ENCODE measurements around the gene KIZ.

KIZ gene

DNA sequence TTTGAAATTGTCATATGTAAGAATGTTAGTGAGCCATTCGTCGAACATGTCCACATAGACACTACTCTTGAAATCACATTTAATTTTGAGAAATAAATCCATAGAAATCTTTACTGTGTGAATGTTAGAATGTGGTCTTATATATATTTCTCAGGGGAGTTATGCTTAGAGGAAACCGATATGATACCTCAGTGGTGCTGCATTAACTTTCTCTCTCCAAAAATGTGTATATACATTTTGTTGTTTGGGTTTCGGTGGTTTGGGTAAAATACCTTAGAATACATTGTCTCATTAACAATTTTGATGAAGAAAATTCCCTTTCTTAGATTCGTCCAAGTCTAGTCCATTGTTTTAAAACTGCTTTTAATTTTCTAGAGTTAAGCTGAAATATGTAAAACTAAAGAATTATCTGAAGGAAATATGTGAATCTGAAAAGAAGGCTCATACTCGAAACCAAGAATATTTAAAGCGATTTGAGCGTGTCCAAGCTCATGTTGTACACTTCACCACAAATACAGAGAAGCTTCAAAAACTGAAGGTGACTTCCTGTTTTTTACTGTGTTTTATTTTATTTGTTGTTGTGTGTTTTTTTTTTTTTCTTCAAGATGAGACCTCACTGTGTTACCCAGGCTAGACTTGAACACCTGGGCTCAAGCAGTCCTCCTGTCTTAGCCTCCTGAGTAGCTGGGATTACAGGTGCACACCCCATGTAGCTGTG is 10.3 kb downstream of the KIZ start:
- H3K27me3 ChIP-seq (ENCODE audit: control insufficient read depth in 2 of 2, insufficient read depth in 2 of 2, low read length in 2 of 2), result no peaks in the 10 kb centered on the region

GRCh38 chr20:21137078-21137477 is 11.2 kb downstream of the KIZ start:
- no peak overlapping the region for H3K4me3 ChIP-seq (ENCODE audit: low read length in 2 of 2)
- H3K36me3 ChIP-seq (ENCODE audit: control insufficient read depth in 2 of 2, insufficient read depth in 2 of 2, low read length in 2 of 2), result peaks cover 3 to 11% of the 10 kb centered on the region in 2 donors
- no peaks in the 10 kb centered on the region for H3K27me3 ChIP-seq (ENCODE audit: control insufficient read depth in 2 of 2, insufficient read depth in 2 of 2, low read length in 2 of 2)
- no peaks in the 10 kb centered on the region for H3K4me1 ChIP-seq (ENCODE audit: control insufficient read depth in 2 of 2, insufficient read depth in 2 of 2, low read length in 2 of 2)
- no peaks in the 10 kb centered on the region for H3K9me3 ChIP-seq (ENCODE audit: control insufficient read depth in 2 of 2, low read length in 2 of 2)
- H3K9ac ChIP-seq (ENCODE audit: low read depth in 1 of 2, low read length in 2 of 2), result no peak overlapping the region
- no peak overlapping the region for H3K27ac ChIP-seq (ENCODE audit: low read depth in 2 of 2, low read length in 2 of 2)

More for the DNA sequence above, 10.3 kb downstream of the KIZ start:
- peaks cover 3 to 11% of the 10 kb centered on the region in 2 donors for H3K36me3 ChIP-seq (ENCODE audit: control insufficient read depth in 2 of 2, insufficient read depth in 2 of 2, low read length in 2 of 2)
- H3K4me1 ChIP-seq (ENCODE audit: control insufficient read depth in 2 of 2, insufficient read depth in 2 of 2, low read length in 2 of 2), result no peaks in the 10 kb centered on the region
- no peak overlapping the region for H3K27ac ChIP-seq (ENCODE audit: low read depth in 2 of 2, low read length in 2 of 2)
- H3K9ac ChIP-seq (ENCODE audit: low read depth in 1 of 2, low read length in 2 of 2), result no peak overlapping the region
- H3K9me3 ChIP-seq (ENCODE audit: control insufficient read depth in 2 of 2, low read length in 2 of 2), result no peaks in the 10 kb centered on the region
- H3K4me3 ChIP-seq (ENCODE audit: low read length in 2 of 2), result no peak overlapping the region

DNA sequence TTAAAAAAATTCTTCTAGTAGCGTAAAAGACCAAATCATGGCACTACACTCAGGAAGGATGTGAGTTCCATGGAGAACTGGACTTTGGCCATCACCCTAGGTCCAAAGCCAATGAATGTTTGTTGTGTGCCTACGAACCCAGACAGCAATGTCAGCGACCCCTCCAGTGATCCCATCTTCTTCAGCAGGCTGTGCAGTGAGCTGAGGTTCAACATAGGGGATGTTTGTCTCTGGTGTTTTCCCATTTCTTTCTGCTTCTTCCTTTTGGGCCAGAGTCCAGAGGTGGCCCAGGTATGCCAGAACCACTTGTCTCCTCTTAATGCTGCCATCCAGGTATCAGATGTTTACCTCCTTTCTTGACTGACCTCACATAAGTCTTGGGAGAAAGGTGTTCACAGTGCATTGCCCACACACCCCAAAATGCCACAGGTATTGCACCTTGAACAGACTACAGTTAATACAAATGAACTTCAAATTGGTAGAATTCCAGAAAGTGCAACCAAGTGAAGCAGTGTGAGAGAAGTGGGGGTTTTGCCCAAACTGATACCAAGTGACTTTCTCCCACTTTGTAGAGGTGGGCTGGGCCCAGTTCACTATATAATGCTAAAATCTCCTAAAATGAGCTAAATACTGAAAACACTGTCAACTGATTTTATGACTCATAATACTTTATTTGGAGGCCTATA is 14.1 kb downstream of the KIZ start:
- Histone ChIP-seq H3K4me1 (ENCODE audit: control insufficient read depth in 2 of 2, insufficient read depth in 2 of 2, low read length in 2 of 2) (no peaks in the 10 kb centered on the region), H3K36me3 (ENCODE audit: control insufficient read depth in 2 of 2, insufficient read depth in 2 of 2, low read length in 2 of 2) (peaks cover 3 to 11% of the 10 kb centered on the region in 2 donors), H3K27ac (ENCODE audit: low read depth in 2 of 2, low read length in 2 of 2) (no peak overlapping the region), H3K4me3 (ENCODE audit: low read length in 2 of 2) (no peak overlapping the region), H3K9ac (ENCODE audit: low read depth in 1 of 2, low read length in 2 of 2) (no peak overlapping the region), H3K9me3 (ENCODE audit: control insufficient read depth in 2 of 2, low read length in 2 of 2) (no peaks in the 10 kb centered on the region), H3K27me3 (ENCODE audit: control insufficient read depth in 2 of 2, insufficient read depth in 2 of 2, low read length in 2 of 2) (no peaks in the 10 kb centered on the region)

DNA sequence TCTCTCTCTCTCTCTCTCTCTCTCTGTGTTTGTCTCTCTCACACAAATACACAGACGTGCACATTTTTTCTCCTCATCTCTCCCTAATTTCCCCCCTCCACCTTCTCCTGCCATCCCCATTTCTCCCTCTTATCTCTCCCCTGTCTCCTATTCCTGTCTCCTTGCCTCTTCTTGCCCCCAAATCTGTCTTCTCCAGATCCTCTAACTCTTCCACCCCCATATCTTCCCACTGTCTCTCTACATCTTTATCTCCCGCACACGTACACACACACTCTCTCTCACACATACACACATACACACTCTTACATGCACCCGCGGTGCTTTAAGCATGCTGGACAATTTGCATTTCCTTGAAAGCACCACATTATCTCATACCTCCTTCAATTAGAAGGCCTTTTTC is 15.9 kb downstream of the KIZ start:
- H3K27ac ChIP-seq (ENCODE audit: low read depth in 2 of 2, low read length in 2 of 2), result no peak overlapping the region
- no peaks in the 10 kb centered on the region for H3K9me3 ChIP-seq (ENCODE audit: control insufficient read depth in 2 of 2, low read length in 2 of 2)
- H3K36me3 ChIP-seq (ENCODE audit: control insufficient read depth in 2 of 2, insufficient read depth in 2 of 2, low read length in 2 of 2), result peaks cover 3 to 8% of the 10 kb centered on the region in 2 donors
- no peak overlapping the region for H3K9ac ChIP-seq (ENCODE audit: low read depth in 1 of 2, low read length in 2 of 2)
- no peaks in the 10 kb centered on the region for H3K27me3 ChIP-seq (ENCODE audit: control insufficient read depth in 2 of 2, insufficient read depth in 2 of 2, low read length in 2 of 2)
- H3K4me1 ChIP-seq (ENCODE audit: control insufficient read depth in 2 of 2, insufficient read depth in 2 of 2, low read length in 2 of 2), result no peaks in the 10 kb centered on the region
- no peak overlapping the region for H3K4me3 ChIP-seq (ENCODE audit: low read length in 2 of 2)

GRCh38 chr20:21143194-21143890 is 17.5 kb downstream of the KIZ start:
- peaks cover 2 to 3% of the 10 kb centered on the region in 2 donors for H3K36me3 ChIP-seq (ENCODE audit: control insufficient read depth in 2 of 2, insufficient read depth in 2 of 2, low read length in 2 of 2)
- H3K27ac ChIP-seq (ENCODE audit: low read depth in 2 of 2, low read length in 2 of 2), result no peak overlapping the region
- H3K4me1 ChIP-seq (ENCODE audit: control insufficient read depth in 2 of 2, insufficient read depth in 2 of 2, low read length in 2 of 2), result no peaks in the 10 kb centered on the region
- no peaks in the 10 kb centered on the region for H3K9me3 ChIP-seq (ENCODE audit: control insufficient read depth in 2 of 2, low read length in 2 of 2)
- H3K27me3 ChIP-seq (ENCODE audit: control insufficient read depth in 2 of 2, insufficient read depth in 2 of 2, low read length in 2 of 2), result no peaks in the 10 kb centered on the region
- H3K4me3 ChIP-seq (ENCODE audit: low read length in 2 of 2), result no peak overlapping the region
- no peak overlapping the region for H3K9ac ChIP-seq (ENCODE audit: low read depth in 1 of 2, low read length in 2 of 2)

DNA sequence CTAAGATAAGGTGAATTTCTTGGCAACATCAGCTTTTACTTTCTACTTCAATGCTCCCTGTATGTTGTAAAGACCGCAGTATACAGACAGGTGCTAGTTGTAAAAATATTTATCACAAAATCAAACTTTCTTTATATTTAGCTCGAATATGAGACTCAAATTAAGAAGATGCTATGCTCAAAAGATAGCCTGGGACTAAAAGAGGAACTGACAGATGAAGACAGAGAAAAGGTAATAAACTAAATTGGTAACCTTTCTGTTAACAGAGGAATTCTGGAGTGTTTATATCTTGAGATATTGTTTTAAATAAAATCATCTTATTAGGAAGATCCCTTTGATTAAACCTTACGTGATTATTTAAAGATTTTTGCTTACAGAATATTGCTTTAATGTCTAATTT is 19.5 kb downstream of the KIZ start:
- Histone ChIP-seq H3K27me3 (ENCODE audit: control insufficient read depth in 2 of 2, insufficient read depth in 2 of 2, low read length in 2 of 2) (no peaks in the 10 kb centered on the region), H3K9me3 (ENCODE audit: control insufficient read depth in 2 of 2, low read length in 2 of 2) (no peaks in the 10 kb centered on the region), H3K36me3 (ENCODE audit: control insufficient read depth in 2 of 2, insufficient read depth in 2 of 2, low read length in 2 of 2) (peaks cover 0 to 2% of the 10 kb centered on the region in 2 donors)

GRCh38 chr20:21146215-21146614 is 20.3 kb downstream of the KIZ start:
- peaks cover 0 to 2% of the 10 kb centered on the region in 2 donors for H3K36me3 ChIP-seq (ENCODE audit: control insufficient read depth in 2 of 2, insufficient read depth in 2 of 2, low read length in 2 of 2)

More for the DNA sequence above, 19.5 kb downstream of the KIZ start:
- Histone ChIP-seq H3K4me3 (ENCODE audit: low read length in 2 of 2) (no peak overlapping the region), H3K4me1 (ENCODE audit: control insufficient read depth in 2 of 2, insufficient read depth in 2 of 2, low read length in 2 of 2) (no peaks in the 10 kb centered on the region), H3K9ac (ENCODE audit: low read depth in 1 of 2, low read length in 2 of 2) (no peak overlapping the region), H3K27ac (ENCODE audit: low read depth in 2 of 2, low read length in 2 of 2) (no peak overlapping the region)

DNA sequence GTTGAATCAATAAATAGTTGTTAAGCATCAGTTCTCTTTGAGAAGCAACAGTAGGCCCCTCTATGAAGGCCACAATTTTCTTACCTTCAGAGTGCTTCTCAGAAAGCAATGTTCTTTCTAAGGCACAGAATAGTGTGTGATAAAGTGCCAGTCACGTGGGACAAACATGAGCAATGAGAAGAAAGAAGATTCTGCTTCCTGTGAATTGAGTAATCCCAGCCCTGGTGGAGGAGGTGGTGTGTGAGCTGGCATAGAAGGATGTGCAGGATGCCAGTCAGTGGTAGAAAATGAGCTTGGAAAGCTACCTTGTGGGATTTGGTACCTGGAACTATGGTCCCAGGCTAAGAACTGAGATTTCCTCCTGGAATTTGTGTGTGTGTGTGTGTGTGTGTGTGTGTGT is 21.7 kb downstream of the KIZ start:
- H3K27ac ChIP-seq (ENCODE audit: low read depth in 2 of 2, low read length in 2 of 2), result no peak overlapping the region
- H3K4me3 ChIP-seq (ENCODE audit: low read length in 2 of 2), result no peak overlapping the region
- peaks cover 0 to 2% of the 10 kb centered on the region in 2 donors for H3K36me3 ChIP-seq (ENCODE audit: control insufficient read depth in 2 of 2, insufficient read depth in 2 of 2, low read length in 2 of 2)
- H3K9ac ChIP-seq (ENCODE audit: low read depth in 1 of 2, low read length in 2 of 2), result no peak overlapping the region
- no peaks in the 10 kb centered on the region for H3K27me3 ChIP-seq (ENCODE audit: control insufficient read depth in 2 of 2, insufficient read depth in 2 of 2, low read length in 2 of 2)
- H3K4me1 ChIP-seq (ENCODE audit: control insufficient read depth in 2 of 2, insufficient read depth in 2 of 2, low read length in 2 of 2), result no peaks in the 10 kb centered on the region
- no peaks in the 10 kb centered on the region for H3K9me3 ChIP-seq (ENCODE audit: control insufficient read depth in 2 of 2, low read length in 2 of 2)

More at GRCh38 chr20:21146215-21146614, 20.3 kb downstream of the KIZ start:
- no peak overlapping the region for H3K4me3 ChIP-seq (ENCODE audit: low read length in 2 of 2)
- no peak overlapping the region for H3K9ac ChIP-seq (ENCODE audit: low read depth in 1 of 2, low read length in 2 of 2)
- no peaks in the 10 kb centered on the region for H3K9me3 ChIP-seq (ENCODE audit: control insufficient read depth in 2 of 2, low read length in 2 of 2)
- H3K27me3 ChIP-seq (ENCODE audit: control insufficient read depth in 2 of 2, insufficient read depth in 2 of 2, low read length in 2 of 2), result no peaks in the 10 kb centered on the region
- H3K4me1 ChIP-seq (ENCODE audit: control insufficient read depth in 2 of 2, insufficient read depth in 2 of 2, low read length in 2 of 2), result no peaks in the 10 kb centered on the region
- no peak overlapping the region for H3K27ac ChIP-seq (ENCODE audit: low read depth in 2 of 2, low read length in 2 of 2)

DNA sequence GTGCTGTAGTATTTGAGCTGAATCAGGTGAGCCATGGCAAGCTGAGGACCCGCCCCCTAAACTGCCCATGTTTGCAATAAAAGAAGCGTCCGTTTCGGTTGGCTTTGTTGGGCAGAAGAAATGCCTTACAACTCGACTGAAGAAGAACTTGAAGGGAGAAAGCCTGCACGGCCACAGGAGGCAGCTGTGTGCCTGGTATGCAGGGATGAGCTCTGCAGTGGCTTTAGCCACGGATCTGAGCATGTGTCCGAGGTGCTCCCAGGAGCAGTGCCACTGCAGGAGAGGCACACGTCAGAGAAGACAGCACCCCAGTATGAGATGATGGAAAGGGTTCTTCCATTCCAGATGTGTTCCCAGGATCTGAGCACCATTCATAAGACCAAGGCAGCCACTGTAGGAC is 23.5 kb downstream of the KIZ start:
- no peak overlapping the region for H3K9ac ChIP-seq (ENCODE audit: low read depth in 1 of 2, low read length in 2 of 2)
- no peaks in the 10 kb centered on the region for H3K9me3 ChIP-seq (ENCODE audit: control insufficient read depth in 2 of 2, low read length in 2 of 2)
- no peak overlapping the region for H3K4me3 ChIP-seq (ENCODE audit: low read length in 2 of 2)
- no peak overlapping the region for H3K27ac ChIP-seq (ENCODE audit: low read depth in 2 of 2, low read length in 2 of 2)
- H3K4me1 ChIP-seq (ENCODE audit: control insufficient read depth in 2 of 2, insufficient read depth in 2 of 2, low read length in 2 of 2), result no peaks in the 10 kb centered on the region
- H3K36me3 ChIP-seq (ENCODE audit: control insufficient read depth in 2 of 2, insufficient read depth in 2 of 2, low read length in 2 of 2), result peaks cover 0 to 2% of the 10 kb centered on the region in 2 donors
- no peaks in the 10 kb centered on the region for H3K27me3 ChIP-seq (ENCODE audit: control insufficient read depth in 2 of 2, insufficient read depth in 2 of 2, low read length in 2 of 2)

DNA sequence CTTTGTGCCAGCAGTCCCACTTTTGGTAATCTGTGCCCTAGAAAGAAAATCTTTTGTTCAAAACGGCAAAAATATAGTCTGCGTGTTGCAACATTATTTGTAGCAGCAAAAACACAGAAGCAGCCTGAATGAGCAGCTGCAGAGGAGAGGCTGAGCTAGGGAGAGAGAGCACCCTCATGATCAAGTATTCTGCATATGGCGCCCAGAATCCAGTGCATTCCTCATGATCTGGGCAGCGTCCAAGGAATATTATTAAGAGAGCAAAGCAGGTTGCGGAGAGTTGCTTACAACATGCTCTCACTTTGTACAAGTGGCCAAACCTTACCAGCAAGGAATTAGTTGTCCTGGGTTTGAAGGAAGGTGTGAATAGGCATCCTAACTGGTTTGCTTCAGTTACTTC is 25.9 kb downstream of the KIZ start:
- no peak overlapping the region for H3K4me3 ChIP-seq (ENCODE audit: low read length in 2 of 2)
- no peaks in the 10 kb centered on the region for H3K9me3 ChIP-seq (ENCODE audit: control insufficient read depth in 2 of 2, low read length in 2 of 2)
- H3K27me3 ChIP-seq (ENCODE audit: control insufficient read depth in 2 of 2, insufficient read depth in 2 of 2, low read length in 2 of 2), result no peaks in the 10 kb centered on the region
- H3K36me3 ChIP-seq (ENCODE audit: control insufficient read depth in 2 of 2, insufficient read depth in 2 of 2, low read length in 2 of 2), result peaks cover 0 to 2% of the 10 kb centered on the region in 2 donors
- H3K27ac ChIP-seq (ENCODE audit: low read depth in 2 of 2, low read length in 2 of 2), result no peak overlapping the region
- H3K9ac ChIP-seq (ENCODE audit: low read depth in 1 of 2, low read length in 2 of 2), result no peak overlapping the region
- H3K4me1 ChIP-seq (ENCODE audit: control insufficient read depth in 2 of 2, insufficient read depth in 2 of 2, low read length in 2 of 2), result no peaks in the 10 kb centered on the region

Measured in mucosa of rectum (tissue), 2 donors.